Measurements from ENCODE around the gene GATAD2B.

GATAD2B gene

GRCh38 chr1:153957744-153958110 is 35.0 kb upstream of the GATAD2B start:
- DNase-seq (ENCODE audit: low read depth in 1 of 2, low spot score in 1 of 2): peak in 1 of 2 experiments; percentile 42
- H3K4me3 ChIP-seq (replicated peaks; ENCODE audit: insufficient read depth, low read length): peak overlapping the region; percentile 96
- H3K27me3 ChIP-seq (ENCODE audit: insufficient read depth, poor library complexity, severe bottlenecking): no peaks in the 10 kb centered on the region
- peak overlapping the region; percentile 88 for H3K27ac ChIP-seq (replicated peaks)
- TF ChIP-seq GABPA (IDR thresholded peaks at IDR 0.05; ENCODE audit: low read depth): no peak; the same call in 1 of the 2 replicates
- TF ChIP-seq, protein P1, sequence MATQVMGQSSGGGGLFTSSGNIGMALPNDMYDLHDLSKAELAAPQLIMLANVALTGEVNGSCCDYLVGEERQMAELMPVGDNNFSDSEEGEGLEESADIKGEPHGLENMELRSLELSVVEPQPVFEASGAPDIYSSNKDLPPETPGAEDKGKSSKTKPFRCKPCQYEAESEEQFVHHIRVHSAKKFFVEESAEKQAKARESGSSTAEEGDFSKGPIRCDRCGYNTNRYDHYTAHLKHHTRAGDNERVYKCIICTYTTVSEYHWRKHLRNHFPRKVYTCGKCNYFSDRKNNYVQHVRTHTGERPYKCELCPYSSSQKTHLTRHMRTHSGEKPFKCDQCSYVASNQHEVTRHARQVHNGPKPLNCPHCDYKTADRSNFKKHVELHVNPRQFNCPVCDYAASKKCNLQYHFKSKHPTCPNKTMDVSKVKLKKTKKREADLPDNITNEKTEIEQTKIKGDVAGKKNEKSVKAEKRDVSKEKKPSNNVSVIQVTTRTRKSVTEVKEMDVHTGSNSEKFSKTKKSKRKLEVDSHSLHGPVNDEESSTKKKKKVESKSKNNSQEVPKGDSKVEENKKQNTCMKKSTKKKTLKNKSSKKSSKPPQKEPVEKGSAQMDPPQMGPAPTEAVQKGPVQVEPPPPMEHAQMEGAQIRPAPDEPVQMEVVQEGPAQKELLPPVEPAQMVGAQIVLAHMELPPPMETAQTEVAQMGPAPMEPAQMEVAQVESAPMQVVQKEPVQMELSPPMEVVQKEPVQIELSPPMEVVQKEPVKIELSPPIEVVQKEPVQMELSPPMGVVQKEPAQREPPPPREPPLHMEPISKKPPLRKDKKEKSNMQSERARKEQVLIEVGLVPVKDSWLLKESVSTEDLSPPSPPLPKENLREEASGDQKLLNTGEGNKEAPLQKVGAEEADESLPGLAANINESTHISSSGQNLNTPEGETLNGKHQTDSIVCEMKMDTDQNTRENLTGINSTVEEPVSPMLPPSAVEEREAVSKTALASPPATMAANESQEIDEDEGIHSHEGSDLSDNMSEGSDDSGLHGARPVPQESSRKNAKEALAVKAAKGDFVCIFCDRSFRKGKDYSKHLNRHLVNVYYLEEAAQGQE (IDR thresholded peaks at IDR 0.05; ENCODE audit: insufficient replicate concordance, low read depth): no peak
- no peak for TF ChIP-seq SPI1 (IDR thresholded peaks at IDR 0.05; ENCODE audit: borderline replicate concordance, low read depth)
- TF ChIP-seq, protein P2, sequence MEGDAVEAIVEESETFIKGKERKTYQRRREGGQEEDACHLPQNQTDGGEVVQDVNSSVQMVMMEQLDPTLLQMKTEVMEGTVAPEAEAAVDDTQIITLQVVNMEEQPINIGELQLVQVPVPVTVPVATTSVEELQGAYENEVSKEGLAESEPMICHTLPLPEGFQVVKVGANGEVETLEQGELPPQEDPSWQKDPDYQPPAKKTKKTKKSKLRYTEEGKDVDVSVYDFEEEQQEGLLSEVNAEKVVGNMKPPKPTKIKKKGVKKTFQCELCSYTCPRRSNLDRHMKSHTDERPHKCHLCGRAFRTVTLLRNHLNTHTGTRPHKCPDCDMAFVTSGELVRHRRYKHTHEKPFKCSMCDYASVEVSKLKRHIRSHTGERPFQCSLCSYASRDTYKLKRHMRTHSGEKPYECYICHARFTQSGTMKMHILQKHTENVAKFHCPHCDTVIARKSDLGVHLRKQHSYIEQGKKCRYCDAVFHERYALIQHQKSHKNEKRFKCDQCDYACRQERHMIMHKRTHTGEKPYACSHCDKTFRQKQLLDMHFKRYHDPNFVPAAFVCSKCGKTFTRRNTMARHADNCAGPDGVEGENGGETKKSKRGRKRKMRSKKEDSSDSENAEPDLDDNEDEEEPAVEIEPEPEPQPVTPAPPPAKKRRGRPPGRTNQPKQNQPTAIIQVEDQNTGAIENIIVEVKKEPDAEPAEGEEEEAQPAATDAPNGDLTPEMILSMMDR (IDR thresholded peaks at IDR 0.05; ENCODE audit: insufficient read depth, low read length): no peak
- TF ChIP-seq POLR2AphosphoS5 (IDR thresholded peaks at IDR 0.05; ENCODE audit: low read depth): no peak

- no peaks in the 10 kb centered on the region for H3K27me3 ChIP-seq (ENCODE audit: insufficient read depth, poor library complexity, severe bottlenecking)
- DNase-seq (ENCODE audit: low read depth in 1 of 2, low spot score in 1 of 2): no peak
- H3K27ac ChIP-seq (replicated peaks): peak overlapping the region; percentile 88
- H3K4me3 ChIP-seq (replicated peaks; ENCODE audit: insufficient read depth, low read length): peak overlapping the region; percentile 96
- no peak for TF ChIP-seq GABPA (IDR thresholded peaks at IDR 0.05; ENCODE audit: low read depth)
- TF ChIP-seq, protein P1 (IDR thresholded peaks at IDR 0.05; ENCODE audit: insufficient replicate concordance, low read depth): no peak
- TF ChIP-seq, protein P2 (IDR thresholded peaks at IDR 0.05; ENCODE audit: insufficient read depth, low read length): no peak
- TF ChIP-seq SPI1 (IDR thresholded peaks at IDR 0.05; ENCODE audit: borderline replicate concordance, low read depth): no peak
- no peak for TF ChIP-seq POLR2AphosphoS5 (IDR thresholded peaks at IDR 0.05; ENCODE audit: low read depth)
Measured at GRCh38 chr1:153956997-153957715, 34.4 kb upstream of the GATAD2B start.

GRCh38 chr1:153954826-153955225 is 32.1 kb upstream of the GATAD2B start:
- no peak overlapping the region for H3K4me3 ChIP-seq (replicated peaks; ENCODE audit: insufficient read depth, low read length)
- no peak for DNase-seq (ENCODE audit: low read depth in 1 of 2, low spot score in 1 of 2)
- TF ChIP-seq, protein P2 (IDR thresholded peaks at IDR 0.05; ENCODE audit: insufficient read depth, low read length): no peak
- no peak for TF ChIP-seq GABPA (IDR thresholded peaks at IDR 0.05; ENCODE audit: low read depth)
- TF ChIP-seq, protein P1 (IDR thresholded peaks at IDR 0.05; ENCODE audit: insufficient replicate concordance, low read depth): no peak
- no peak for TF ChIP-seq SPI1 (IDR thresholded peaks at IDR 0.05; ENCODE audit: borderline replicate concordance, low read depth)
- no peak for TF ChIP-seq POLR2AphosphoS5 (IDR thresholded peaks at IDR 0.05; ENCODE audit: low read depth)
- H3K27me3 ChIP-seq (ENCODE audit: insufficient read depth, poor library complexity, severe bottlenecking): no peaks in the 10 kb centered on the region
- H3K27ac ChIP-seq (replicated peaks): no peak overlapping the region
